Measurements from ENCODE around the gene LAMA2.

LAMA2 gene

GRCh38 chr6:129495652-129496051 lies 612.7 kb downstream of the LAMA2 start:
- TF ChIP-seq REST (IDR thresholded peaks at IDR 0.05; ENCODE audit: insufficient read depth in 1 of 2, low read depth in 2 of 2, low read length in 2 of 2) (no peak), POLR2AphosphoS5 (IDR thresholded peaks at IDR 0.05; ENCODE audit: low read depth, low read length) (no peak), TAF1 (IDR thresholded peaks at IDR 0.05; ENCODE audit: borderline replicate concordance, insufficient read depth, low read length) (no peak), SIN3A (IDR thresholded peaks at IDR 0.05; ENCODE audit: borderline replicate concordance, insufficient read depth, low read length) (no peak), FOXP2 (optimal IDR thresholded peaks at IDR 0.05; ENCODE audit: borderline replicate concordance, extremely low read depth, extremely low read length, insufficient read depth) (no peak)

GRCh38 chr6:129497481-129498441 lies 614.8 kb downstream of the LAMA2 start:
- TF ChIP-seq REST (IDR thresholded peaks at IDR 0.05; ENCODE audit: insufficient read depth in 1 of 2, low read depth in 2 of 2, low read length in 2 of 2) = no peak
- TF ChIP-seq FOXP2 (optimal IDR thresholded peaks at IDR 0.05; ENCODE audit: borderline replicate concordance, extremely low read depth, extremely low read length, insufficient read depth) = no peak
- no peak for TF ChIP-seq POLR2AphosphoS5 (IDR thresholded peaks at IDR 0.05; ENCODE audit: low read depth, low read length)
- no peak for TF ChIP-seq TAF1 (IDR thresholded peaks at IDR 0.05; ENCODE audit: borderline replicate concordance, insufficient read depth, low read length)
- TF ChIP-seq SIN3A (IDR thresholded peaks at IDR 0.05; ENCODE audit: borderline replicate concordance, insufficient read depth, low read length) = no peak

- TF ChIP-seq TAF1 (IDR thresholded peaks at IDR 0.05; ENCODE audit: borderline replicate concordance, insufficient read depth, low read length) (no peak), SIN3A (IDR thresholded peaks at IDR 0.05; ENCODE audit: borderline replicate concordance, insufficient read depth, low read length) (no peak), FOXP2 (optimal IDR thresholded peaks at IDR 0.05; ENCODE audit: borderline replicate concordance, extremely low read depth, extremely low read length, insufficient read depth) (no peak), POLR2AphosphoS5 (IDR thresholded peaks at IDR 0.05; ENCODE audit: low read depth, low read length) (no peak), REST (IDR thresholded peaks at IDR 0.05; ENCODE audit: insufficient read depth in 1 of 2, low read depth in 2 of 2, low read length in 2 of 2) (no peak)
Measured at GRCh38 chr6:129498541-129498940, 615.6 kb downstream of the LAMA2 start.

GRCh38 chr6:129498950-129499842 lies 616.3 kb downstream of the LAMA2 start:
- TF ChIP-seq FOXP2 (optimal IDR thresholded peaks at IDR 0.05; ENCODE audit: borderline replicate concordance, extremely low read depth, extremely low read length, insufficient read depth) = no peak

GRCh38 chr6:129499843-129500219 lies 616.9 kb downstream of the LAMA2 start:
- no peak for TF ChIP-seq TAF1 (IDR thresholded peaks at IDR 0.05; ENCODE audit: borderline replicate concordance, insufficient read depth, low read length)
- no peak for TF ChIP-seq FOXP2 (optimal IDR thresholded peaks at IDR 0.05; ENCODE audit: borderline replicate concordance, extremely low read depth, extremely low read length, insufficient read depth)
- TF ChIP-seq POLR2AphosphoS5 (IDR thresholded peaks at IDR 0.05; ENCODE audit: low read depth, low read length) = no peak
- TF ChIP-seq SIN3A (IDR thresholded peaks at IDR 0.05; ENCODE audit: borderline replicate concordance, insufficient read depth, low read length) = no peak
- TF ChIP-seq REST (IDR thresholded peaks at IDR 0.05; ENCODE audit: insufficient read depth in 1 of 2, low read depth in 2 of 2, low read length in 2 of 2) = no peak

Data from PFSK-1 (cell line).